HG03280 (cell line): ENCODE data around the gene FAM227A.
"Not testable (repeated sequence)": the region's sequence is repeated elsewhere in the genome, so short reads cannot be mapped to it uniquely, and the experiment has no call there.

ENCODE experiments used
- ATAC-seq: cut with Tn5 transposase; IDR thresholded peaks from one replicate; pipeline ENCODE4 v1.9.1; 2021; ENCODE audit warnings: mild to moderate bottlenecking, moderate library complexity; ENCODE audit not compliant: unreplicated experiment

FAM227A gene

GRCh38 chr22:38612217-38613006 lies 43.8 kb downstream of the FAM227A start:
- no peak for ATAC-seq

- ATAC-seq = no peak
These were observed 44.6 kb downstream of the FAM227A start for GRCh38 chr22:38611559-38611958.

GRCh38 chr22:38610234-38610633 lies 46.0 kb downstream of the FAM227A start:
- ATAC-seq = no peak

GRCh38 chr22:38608992-38609750 lies 47.0 kb downstream of the FAM227A start:
- ATAC-seq = no peak

- no peak for ATAC-seq
These were observed 48.5 kb downstream of the FAM227A start for GRCh38 chr22:38607680-38608079.

GRCh38 chr22:38602166-38602565 lies 54.0 kb downstream of the FAM227A start:
- no peak for ATAC-seq

GRCh38 chr22:38601221-38601764 lies 54.9 kb downstream of the FAM227A start:
- ATAC-seq = no peak

GRCh38 chr22:38599466-38599865 lies 56.7 kb downstream of the FAM227A start:
- ATAC-seq = no peak

- ATAC-seq = not testable (repeated sequence)
These were observed 73.3 kb downstream of the FAM227A start for GRCh38 chr22:38582923-38583322.

GRCh38 chr22:38578505-38578904 lies 77.7 kb downstream of the FAM227A start:
- no peak for ATAC-seq

- no peak for ATAC-seq
These were observed 84.1 kb downstream of the FAM227A start for GRCh38 chr22:38572065-38572464.

GRCh38 chr22:38570779-38571364 lies 85.3 kb downstream of the FAM227A start:
- ATAC-seq = no peak

- ATAC-seq = peak; percentile 68
These were observed 86.0 kb downstream of the FAM227A start, which contains the start of gene DMC1 for GRCh38 chr22:38569972-38570778. TSS of gene DMC1 (minus strand) at chr22:38570183. CDS start at chr22:38568256, 1,927 bp downstream.

GRCh38 chr22:38569181-38569971 lies 86.8 kb downstream of the FAM227A start:
- peak; percentile 6 for ATAC-seq

- no peak for ATAC-seq
These were observed 88.5 kb downstream of the FAM227A start for GRCh38 chr22:38567531-38568285.

- ATAC-seq = no peak
These were observed 89.3 kb downstream of the FAM227A start for GRCh38 chr22:38566726-38567504.

- no peak for ATAC-seq
These were observed 90.8 kb downstream of the FAM227A start for GRCh38 chr22:38565441-38565840.

GRCh38 chr22:38564669-38565068 lies 91.5 kb downstream of the FAM227A start:
- no peak for ATAC-seq
